ENCODE results near the gene RASGRF2. TPM values are rescaled to one million over a fixed set of nuclear protein-coding genes. Genes with fewer than 3 reads are reported as not detected.

Gene RASGRF2
- total and polyA plus RNA-seq, 9 of the 15 experiments (the other 6 are each of a cell fraction or from before 2014, with no cell fraction given) = 0.01 to 0.22 (median 0.08) TPM; not detected in 2

DNA sequence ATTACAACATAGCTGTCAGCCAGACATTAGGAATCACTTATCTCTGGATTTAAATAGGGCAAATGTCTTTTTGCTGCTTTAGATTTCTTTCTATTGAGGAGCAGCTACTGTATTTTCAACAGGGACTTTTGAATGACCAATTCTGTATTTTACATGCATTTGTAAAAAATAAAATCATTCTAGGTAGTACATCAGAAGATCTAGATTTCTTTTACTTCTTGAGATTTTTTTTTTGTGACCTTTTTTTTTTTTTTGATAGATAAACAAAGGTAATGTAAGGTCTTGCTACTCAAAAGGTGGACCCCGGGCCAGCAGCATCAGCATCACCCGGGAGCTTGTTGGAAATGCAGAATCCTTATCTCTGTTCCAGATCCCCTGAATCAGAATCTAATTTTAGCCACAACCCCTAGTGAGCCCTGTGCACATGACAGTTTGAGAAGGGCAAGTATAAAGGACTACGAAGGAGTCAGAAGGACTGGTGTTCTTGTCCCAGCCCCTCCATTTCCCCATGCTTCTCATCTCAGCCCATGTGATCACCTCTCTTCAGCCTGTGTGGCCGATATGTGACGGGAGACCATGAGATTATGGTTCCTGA is 235.3 kb downstream of the RASGRF2 start (continued):
- TF ChIP-seq, protein P1, sequence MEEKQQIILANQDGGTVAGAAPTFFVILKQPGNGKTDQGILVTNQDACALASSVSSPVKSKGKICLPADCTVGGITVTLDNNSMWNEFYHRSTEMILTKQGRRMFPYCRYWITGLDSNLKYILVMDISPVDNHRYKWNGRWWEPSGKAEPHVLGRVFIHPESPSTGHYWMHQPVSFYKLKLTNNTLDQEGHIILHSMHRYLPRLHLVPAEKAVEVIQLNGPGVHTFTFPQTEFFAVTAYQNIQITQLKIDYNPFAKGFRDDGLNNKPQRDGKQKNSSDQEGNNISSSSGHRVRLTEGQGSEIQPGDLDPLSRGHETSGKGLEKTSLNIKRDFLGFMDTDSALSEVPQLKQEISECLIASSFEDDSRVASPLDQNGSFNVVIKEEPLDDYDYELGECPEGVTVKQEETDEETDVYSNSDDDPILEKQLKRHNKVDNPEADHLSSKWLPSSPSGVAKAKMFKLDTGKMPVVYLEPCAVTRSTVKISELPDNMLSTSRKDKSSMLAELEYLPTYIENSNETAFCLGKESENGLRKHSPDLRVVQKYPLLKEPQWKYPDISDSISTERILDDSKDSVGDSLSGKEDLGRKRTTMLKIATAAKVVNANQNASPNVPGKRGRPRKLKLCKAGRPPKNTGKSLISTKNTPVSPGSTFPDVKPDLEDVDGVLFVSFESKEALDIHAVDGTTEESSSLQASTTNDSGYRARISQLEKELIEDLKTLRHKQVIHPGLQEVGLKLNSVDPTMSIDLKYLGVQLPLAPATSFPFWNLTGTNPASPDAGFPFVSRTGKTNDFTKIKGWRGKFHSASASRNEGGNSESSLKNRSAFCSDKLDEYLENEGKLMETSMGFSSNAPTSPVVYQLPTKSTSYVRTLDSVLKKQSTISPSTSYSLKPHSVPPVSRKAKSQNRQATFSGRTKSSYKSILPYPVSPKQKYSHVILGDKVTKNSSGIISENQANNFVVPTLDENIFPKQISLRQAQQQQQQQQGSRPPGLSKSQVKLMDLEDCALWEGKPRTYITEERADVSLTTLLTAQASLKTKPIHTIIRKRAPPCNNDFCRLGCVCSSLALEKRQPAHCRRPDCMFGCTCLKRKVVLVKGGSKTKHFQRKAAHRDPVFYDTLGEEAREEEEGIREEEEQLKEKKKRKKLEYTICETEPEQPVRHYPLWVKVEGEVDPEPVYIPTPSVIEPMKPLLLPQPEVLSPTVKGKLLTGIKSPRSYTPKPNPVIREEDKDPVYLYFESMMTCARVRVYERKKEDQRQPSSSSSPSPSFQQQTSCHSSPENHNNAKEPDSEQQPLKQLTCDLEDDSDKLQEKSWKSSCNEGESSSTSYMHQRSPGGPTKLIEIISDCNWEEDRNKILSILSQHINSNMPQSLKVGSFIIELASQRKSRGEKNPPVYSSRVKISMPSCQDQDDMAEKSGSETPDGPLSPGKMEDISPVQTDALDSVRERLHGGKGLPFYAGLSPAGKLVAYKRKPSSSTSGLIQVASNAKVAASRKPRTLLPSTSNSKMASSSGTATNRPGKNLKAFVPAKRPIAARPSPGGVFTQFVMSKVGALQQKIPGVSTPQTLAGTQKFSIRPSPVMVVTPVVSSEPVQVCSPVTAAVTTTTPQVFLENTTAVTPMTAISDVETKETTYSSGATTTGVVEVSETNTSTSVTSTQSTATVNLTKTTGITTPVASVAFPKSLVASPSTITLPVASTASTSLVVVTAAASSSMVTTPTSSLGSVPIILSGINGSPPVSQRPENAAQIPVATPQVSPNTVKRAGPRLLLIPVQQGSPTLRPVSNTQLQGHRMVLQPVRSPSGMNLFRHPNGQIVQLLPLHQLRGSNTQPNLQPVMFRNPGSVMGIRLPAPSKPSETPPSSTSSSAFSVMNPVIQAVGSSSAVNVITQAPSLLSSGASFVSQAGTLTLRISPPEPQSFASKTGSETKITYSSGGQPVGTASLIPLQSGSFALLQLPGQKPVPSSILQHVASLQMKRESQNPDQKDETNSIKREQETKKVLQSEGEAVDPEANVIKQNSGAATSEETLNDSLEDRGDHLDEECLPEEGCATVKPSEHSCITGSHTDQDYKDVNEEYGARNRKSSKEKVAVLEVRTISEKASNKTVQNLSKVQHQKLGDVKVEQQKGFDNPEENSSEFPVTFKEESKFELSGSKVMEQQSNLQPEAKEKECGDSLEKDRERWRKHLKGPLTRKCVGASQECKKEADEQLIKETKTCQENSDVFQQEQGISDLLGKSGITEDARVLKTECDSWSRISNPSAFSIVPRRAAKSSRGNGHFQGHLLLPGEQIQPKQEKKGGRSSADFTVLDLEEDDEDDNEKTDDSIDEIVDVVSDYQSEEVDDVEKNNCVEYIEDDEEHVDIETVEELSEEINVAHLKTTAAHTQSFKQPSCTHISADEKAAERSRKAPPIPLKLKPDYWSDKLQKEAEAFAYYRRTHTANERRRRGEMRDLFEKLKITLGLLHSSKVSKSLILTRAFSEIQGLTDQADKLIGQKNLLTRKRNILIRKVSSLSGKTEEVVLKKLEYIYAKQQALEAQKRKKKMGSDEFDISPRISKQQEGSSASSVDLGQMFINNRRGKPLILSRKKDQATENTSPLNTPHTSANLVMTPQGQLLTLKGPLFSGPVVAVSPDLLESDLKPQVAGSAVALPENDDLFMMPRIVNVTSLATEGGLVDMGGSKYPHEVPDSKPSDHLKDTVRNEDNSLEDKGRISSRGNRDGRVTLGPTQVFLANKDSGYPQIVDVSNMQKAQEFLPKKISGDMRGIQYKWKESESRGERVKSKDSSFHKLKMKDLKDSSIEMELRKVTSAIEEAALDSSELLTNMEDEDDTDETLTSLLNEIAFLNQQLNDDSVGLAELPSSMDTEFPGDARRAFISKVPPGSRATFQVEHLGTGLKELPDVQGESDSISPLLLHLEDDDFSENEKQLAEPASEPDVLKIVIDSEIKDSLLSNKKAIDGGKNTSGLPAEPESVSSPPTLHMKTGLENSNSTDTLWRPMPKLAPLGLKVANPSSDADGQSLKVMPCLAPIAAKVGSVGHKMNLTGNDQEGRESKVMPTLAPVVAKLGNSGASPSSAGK (IDR thresholded peaks at IDR 0.05) = no peak
- TF ChIP-seq GTF3C2 (IDR thresholded peaks at IDR 0.05; ENCODE audit: borderline replicate concordance, extremely low read depth, insufficient read length) = no peak
- TF ChIP-seq SAP30 (IDR thresholded peaks at IDR 0.05; ENCODE audit: borderline replicate concordance, insufficient read depth, low read depth, low read length, poor library complexity, severe bottlenecking) = no peak
- TF ChIP-seq ATF1 (CRISPR knock-in tag; IDR thresholded peaks at IDR 0.05) = no peak
- 0 out of 2 replicates have a peak, but pooled peaks have one; percentile 1 for TF ChIP-seq ATF1 (tag; IDR thresholded peaks at IDR 0.05)
- TF ChIP-seq NR2C2 (CRISPR knock-in tag; IDR thresholded peaks at IDR 0.05) = no peak
- no peak for TF ChIP-seq NR2C2 (tag; IDR thresholded peaks at IDR 0.05)
- TF ChIP-seq FIP1L1 (IDR thresholded peaks at IDR 0.05; ENCODE audit: low read depth, low read length, poor library complexity, severe bottlenecking) = no peak
- TF ChIP-seq XRCC4 (IDR thresholded peaks at IDR 0.05; ENCODE audit: extremely low read depth, insufficient read depth, insufficient read length) = no peak
- TF ChIP-seq MEF2D (tag; conservative IDR thresholded peaks at IDR 0.05; ENCODE audit: low read depth) = peak; percentile 64; the same call in 1 of the 2 replicates
- peak; percentile 72 for TF ChIP-seq MEF2A (IDR thresholded peaks at IDR 0.05; ENCODE audit: control insufficient read depth, low read depth, low read length)
- no peak for TF ChIP-seq KAT7 (CRISPR knock-in tag; IDR thresholded peaks at IDR 0.05; ENCODE audit: borderline replicate concordance)

Measured in K562 (cell line).